Measurements from ENCODE around the gene NTRK2.

DNA sequence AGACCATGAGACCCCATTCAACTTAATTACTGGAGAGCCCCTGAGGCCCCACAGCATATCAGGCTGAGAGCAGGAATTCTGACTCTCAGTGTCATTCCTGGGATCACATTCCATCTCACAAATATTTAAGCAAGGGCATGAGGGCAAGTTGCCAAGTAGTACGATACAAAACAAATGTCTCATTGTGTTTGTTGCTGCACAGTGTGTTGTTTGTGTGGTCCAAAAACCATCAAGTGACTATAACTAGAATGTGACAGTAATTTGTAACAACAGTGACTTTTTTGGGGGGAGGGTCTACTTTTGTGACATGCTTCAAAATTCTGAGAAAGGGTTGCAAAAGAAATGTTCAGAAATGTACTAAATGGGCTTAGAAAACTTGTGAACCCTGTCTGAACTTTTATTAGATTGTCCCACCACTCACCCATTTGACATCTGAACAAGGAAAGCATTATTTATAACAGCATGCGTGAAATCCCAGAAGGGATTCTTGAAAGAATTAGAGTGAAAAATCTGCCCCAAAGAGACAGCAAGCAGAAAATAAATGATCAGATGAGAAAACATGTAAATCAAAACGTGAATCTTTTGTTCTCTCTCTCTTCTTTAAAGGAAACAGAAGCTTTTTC is 347.0 kb downstream of the NTRK2 start:
- TF ChIP-seq, protein P1, sequence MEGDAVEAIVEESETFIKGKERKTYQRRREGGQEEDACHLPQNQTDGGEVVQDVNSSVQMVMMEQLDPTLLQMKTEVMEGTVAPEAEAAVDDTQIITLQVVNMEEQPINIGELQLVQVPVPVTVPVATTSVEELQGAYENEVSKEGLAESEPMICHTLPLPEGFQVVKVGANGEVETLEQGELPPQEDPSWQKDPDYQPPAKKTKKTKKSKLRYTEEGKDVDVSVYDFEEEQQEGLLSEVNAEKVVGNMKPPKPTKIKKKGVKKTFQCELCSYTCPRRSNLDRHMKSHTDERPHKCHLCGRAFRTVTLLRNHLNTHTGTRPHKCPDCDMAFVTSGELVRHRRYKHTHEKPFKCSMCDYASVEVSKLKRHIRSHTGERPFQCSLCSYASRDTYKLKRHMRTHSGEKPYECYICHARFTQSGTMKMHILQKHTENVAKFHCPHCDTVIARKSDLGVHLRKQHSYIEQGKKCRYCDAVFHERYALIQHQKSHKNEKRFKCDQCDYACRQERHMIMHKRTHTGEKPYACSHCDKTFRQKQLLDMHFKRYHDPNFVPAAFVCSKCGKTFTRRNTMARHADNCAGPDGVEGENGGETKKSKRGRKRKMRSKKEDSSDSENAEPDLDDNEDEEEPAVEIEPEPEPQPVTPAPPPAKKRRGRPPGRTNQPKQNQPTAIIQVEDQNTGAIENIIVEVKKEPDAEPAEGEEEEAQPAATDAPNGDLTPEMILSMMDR (IDR thresholded peaks at IDR 0.05): no peak
- TF ChIP-seq POLR2A (IDR thresholded peaks at IDR 0.05): no peak
